ENCODE results near the gene PKP1. TPM values are rescaled to one million over a fixed set of nuclear protein-coding genes. Genes with fewer than 3 reads are reported as not detected.

The PKP1 gene
- total RNA-seq: 0.16 and 0.24 TPM in 2 replicates

GRCh38 chr1:201282931-201283829, at the start of gene PKP1:
PKP1 (plus strand) TSS chr1:201283506; CDS start chr1:201283703, 197 bp downstream.

DNA sequence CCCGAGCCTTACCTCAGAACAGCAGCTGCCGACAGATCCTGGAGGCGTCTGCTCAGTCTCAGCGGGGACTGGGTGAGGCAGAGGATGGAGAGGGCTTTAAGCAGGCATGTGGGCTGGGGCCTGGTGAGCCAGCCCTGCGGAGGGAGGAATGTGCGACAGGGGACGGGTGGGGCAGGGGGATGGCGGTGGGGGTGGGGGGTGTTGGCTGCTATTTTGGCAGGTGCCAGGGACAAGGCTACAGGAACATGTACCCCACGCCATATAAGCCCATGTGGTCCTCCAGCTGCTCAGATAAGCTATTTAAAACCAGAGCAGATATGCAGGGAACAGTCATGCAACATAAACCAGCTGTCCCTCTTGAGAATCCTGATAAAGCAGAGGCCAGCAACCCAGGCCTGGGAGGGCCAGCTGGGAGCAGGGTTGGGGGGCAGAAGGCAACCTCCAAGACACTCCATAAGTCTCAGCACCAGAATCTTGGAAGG, 94.3 kb downstream of the PKP1 start, which contains the start of gene TNNT2:
TNNT2 (minus strand) TSS at position 70 of the 482 bp plus-strand sequence. CDS start 4,426 bp downstream, outside the sequence.

Other genes with a start within 250 kb of the PKP1 start
- not detected in 2 replicates for gene CACNA1S, start 171.1 kb upstream of the PKP1 start, total RNA-seq
- not detected in 2 replicates for gene ASCL5, start 156.3 kb upstream of the PKP1 start, total RNA-seq
- gene TMEM9, start 129.0 kb upstream of the PKP1 start, total RNA-seq: 50.6 and 61.2 TPM in 2 replicates
- not detected in 2 replicates for gene IGFN1, start 92.7 kb upstream of the PKP1 start, total RNA-seq
- not detected in 2 replicates for gene TNNT2, start 94.2 kb downstream of the PKP1 start, total RNA-seq
- 0.16 TPM in 1 of 2 replicates, not detected in the other for gene LAD1, start 115.8 kb downstream of the PKP1 start, total RNA-seq
- gene TNNI1, start 138.2 kb downstream of the PKP1 start, total RNA-seq: not detected in 2 replicates
- 78.7 and 102 TPM in 2 replicates for gene PHLDA3, start 185.7 kb downstream of the PKP1 start, total RNA-seq
- 363 and 515 TPM in 2 replicates for gene CSRP1, start 223.6 kb downstream of the PKP1 start, total RNA-seq